Dedifferentiated amniotic fluid mesenchymal stem cell (primary cell): Measurements from ENCODE around the gene TOP2A.
A peak's percentile ranks its signal among the peaks of the same experiment; 100 is the strongest.

Source experiments
- DNase-seq: peaks from one replicate; pipeline ENCODE4 v3.0.0-alpha.2; 2016; ENCODE audit errors: extremely low spot score

Gene TOP2A

DNA sequence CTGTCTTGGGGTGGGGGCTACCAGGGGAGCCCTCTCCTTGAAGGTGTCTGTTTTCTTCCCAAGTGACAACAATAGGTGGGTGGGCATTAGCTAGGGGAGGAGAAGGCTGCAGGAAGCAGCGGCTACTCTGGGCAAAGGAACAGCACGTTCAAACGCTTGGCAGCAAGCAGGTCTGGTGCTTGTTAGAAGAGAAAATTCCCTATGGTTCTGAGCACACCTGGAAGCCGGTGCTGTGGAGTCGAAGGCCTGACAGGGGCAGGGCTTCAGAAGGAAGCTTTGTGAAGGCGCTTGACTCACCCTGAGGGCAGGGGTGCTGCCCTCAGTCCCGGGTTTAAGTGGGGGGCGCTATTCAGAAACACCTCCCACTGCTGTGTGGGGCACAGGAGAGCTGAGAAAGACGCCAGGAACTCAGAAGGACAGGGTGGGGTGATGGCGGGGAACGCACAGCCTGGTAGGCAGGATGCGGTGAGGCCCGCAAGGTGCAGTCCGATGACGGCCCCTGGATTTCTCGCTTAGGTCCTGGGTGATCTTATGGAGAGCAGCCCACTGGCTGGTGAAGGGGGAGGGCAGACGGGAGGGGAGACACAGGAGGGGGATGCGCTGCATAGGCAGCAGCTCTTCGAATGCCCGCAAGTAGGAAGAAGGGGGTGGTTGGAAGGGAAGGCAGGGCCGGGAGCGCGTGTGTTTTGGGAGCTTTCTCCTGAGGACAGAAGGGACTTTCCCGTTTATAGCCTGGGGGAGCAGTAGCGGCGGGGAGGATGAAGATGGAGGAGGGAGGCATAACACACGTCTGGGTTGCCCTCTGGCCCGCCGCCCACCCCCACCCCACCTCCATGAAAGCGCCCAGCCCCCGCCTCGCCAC, 56.4 kb downstream of the TOP2A start:
- DNase-seq = no peak

DNA sequence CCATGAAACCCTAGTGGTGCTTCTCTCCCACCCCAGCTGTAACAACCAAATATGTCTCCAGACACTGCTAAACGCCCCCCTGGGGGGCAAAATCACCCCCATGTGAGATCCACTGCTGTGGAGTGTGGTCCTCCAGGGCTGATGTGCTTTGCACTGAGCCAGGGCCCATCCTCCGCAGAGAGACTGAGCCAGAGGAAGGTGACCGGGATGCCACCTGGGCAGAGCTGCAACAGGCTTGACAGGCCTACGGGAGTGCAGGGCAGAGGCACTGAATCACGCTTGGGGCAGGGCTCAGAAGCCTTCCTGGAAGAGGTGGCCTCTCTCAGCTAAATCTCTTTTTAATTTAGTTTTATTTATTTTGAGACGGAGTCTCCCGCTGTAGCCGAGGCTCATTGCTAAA, 57.6 kb downstream of the TOP2A start:
- DNase-seq = no peak

DNA sequence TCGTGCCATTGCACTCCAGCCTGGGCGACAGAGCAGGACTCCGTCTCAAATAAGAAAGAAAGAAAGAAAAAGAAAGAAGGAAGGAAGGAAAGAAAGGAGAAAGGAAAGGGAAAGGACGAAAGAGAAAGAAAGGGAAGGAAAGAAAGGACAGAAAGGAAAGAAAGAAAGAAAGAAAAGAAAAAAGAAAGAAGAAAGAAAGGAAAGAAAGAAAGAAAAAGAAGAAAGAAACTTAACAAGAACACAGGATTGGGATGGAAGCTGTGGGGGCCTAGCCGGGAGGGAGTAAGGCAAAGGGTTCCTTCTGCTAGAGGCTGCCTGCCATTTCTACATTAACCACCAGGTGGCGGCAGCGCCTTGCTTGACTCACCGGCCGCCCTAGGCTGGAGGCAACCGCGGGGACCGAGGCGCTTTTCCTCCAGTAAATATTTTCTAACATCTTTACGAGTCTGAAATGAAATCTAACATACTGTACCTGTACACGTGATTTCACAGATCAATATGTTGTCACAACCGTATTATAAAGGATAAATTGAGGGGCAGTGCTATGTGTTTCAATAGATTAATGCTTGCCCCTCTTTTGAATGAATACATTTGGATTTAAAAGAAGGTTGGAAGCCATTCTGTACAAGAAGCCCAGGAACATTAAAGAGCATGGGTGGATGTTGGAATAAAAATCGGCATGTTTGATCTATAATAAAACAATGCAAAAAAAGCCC, 59.2 kb downstream of the TOP2A start:
- DNase-seq = peak; percentile 84

DNA sequence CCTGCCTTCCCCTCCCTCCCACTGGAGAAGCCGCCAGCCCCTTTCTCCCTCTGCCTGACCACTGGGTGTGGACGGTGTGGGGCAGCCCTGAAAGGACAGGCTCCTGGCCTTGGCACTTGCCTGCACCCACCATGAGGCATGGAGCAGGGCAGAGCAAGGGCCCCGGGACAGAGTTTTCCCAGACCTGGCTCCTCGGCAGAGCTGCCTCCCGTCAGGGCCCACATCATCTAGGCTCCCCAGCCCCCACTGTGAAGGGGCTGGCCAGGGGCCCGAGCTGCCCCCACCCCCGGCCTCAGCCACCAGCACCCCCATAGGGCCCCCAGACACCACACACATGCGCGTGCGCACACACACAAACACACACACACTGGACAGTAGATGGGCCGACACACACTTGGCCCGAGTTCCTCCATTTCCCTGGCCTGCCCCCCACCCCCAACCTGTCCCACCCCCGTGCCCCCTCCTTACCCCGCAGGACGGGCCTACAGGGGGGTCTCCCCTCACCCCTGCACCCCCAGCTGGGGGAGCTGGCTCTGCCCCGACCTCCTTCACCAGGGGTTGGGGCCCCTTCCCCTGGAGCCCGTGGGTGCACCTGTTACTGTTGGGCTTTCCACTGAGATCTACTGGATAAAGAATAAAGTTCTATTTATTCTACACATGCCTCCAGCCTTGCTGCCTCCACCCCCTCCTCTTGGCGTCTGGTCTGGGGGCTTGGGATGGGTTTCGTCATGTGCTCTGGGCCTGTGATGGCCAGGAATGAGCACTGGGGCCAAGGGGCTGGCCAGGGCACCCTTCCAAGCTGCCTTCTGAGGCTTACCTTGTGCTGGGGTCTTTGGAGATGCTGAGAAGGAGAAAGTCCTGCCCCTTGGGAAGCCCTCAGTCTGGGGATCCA, 60.5 kb downstream of the TOP2A start:
- DNase-seq = no peak

DNA sequence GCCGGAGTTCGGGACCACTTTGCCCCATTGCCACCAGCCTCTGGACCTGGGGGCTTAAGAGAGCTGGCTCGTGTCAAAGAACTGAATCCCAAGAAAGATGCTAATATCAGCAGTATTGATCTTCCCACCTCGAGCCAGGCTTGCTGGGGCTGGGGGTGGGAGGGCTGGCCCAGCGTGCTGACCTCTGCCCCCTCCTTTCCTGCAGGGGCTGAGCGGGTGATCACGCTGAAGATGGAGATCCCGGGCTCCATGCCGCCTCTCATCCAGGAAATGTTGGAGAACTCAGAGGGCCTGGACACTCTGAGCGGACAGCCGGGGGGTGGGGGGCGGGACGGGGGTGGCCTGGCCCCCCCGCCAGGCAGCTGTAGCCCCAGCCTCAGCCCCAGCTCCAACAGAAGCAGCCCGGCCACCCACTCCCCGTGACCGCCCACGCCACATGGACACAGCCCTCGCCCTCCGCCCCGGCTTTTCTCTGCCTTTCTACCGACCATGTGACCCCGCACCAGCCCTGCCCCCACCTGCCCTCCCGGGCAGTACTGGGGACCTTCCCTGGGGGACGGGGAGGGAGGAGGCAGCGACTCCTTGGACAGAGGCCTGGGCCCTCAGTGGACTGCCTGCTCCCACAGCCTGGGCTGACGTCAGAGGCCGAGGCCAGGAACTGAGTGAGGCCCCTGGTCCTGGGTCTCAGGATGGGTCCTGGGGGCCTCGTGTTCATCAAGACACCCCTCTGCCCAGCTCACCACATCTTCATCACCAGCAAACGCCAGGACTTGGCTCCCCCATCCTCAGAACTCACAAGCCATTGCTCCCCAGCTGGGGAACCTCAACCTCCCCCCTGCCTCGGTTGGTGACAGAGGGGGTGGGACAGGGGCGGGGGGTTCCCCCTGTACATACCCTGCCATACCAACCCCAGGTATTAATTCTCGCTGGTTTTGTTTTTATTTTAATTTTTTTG, 61.6 kb downstream of the TOP2A start:
- DNase-seq = no peak

DNA sequence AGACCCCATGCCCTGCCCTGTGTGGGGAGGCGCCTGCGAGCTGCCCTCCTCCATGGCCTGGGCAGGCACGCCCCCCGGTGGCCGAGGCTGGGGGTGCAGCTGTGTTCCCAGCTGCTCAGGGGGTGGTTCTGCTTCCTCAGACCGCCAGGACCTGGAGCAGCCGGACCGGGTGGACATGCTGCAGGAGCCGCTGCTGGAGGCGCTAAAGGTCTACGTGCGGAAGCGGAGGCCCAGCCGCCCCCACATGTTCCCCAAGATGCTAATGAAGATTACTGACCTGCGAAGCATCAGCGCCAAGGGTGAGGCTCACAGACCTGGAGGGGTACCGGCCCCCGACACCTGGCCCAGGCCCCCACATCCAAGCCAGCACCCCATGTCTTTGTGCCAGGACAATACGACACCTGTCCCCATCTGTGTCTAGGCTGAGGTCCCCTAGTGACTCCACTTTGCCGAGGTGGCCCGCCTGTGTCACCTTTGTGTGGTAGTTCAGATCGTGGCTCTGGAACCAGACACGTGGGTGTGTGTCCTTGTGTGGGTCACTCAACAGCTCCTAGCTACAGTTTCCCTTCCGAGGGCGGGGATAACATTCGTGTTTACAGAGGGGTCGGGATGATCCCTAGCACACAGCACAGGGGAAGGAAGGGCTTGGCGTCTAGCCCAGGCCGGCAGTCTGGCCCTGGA, 62.4 kb downstream of the TOP2A start:
- DNase-seq = no peak

DNA sequence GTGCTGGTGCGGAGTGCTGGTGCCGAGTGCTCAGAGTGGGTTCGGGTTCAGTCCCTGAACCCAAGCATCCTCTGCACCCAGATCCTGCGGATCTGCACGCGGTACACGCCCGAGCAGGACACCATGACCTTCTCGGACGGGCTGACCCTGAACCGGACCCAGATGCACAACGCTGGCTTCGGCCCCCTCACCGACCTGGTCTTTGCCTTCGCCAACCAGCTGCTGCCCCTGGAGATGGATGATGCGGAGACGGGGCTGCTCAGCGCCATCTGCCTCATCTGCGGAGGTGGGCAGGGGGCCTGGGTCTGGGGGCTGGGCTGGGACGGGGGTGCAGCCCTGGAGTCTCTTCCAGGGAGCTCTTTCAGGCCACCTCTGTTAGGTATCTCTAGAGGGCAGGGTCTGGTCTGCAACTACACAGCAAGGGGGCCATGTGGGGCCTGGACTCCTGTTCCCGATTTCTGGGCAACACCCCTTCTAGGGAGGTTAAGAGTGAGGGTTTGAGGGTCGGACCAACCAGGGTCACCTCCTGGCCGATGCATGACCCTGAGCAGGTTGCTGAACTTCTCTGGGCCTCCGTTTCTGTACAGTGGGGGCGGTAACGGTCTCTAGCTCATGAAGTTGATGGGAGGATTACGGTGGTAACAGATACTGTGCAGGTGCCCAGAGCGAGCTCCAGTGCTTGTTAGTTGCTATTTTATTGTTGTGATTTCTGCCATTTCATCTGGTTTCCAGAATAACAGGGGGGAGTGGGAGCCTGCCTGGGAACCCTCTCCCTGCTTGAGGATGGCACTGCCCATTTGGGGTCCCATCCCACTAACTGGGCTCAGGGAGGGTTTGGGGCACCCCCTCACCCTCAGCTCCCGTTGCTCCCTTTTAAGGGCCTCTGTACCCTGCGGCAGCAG, 63.2 kb downstream of the TOP2A start:
- DNase-seq = no peak

DNA sequence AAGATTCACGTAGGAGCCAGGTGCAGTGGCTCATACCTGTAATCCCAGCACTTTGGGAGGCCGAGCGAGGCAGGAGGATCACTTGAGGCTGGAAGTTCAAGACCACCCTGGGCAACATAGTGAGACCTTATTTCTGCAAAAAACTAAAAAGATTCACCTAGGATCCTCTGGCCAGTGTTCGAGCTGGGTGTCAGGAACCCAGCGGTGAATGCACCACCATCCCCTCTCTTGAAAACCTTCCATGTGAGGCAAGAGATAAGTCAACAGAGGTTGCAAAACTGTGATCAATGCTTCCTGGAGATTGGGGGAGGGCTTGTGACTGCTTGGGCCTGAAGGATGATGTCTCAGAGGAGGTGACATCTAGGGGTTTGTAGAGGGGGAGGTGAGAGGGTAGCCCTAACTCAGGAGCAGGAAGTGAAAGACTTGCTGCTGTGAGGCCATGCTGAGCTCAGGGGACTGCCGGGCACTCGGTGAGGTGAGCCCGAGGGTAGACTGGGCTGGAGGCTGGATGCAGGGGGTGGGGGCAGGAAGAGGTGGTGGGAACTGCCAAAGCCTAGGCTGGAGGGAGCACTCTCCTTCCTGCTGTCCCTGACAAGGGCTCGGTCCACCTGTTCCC, 64.8 kb downstream of the TOP2A start:
- DNase-seq = no peak

DNA sequence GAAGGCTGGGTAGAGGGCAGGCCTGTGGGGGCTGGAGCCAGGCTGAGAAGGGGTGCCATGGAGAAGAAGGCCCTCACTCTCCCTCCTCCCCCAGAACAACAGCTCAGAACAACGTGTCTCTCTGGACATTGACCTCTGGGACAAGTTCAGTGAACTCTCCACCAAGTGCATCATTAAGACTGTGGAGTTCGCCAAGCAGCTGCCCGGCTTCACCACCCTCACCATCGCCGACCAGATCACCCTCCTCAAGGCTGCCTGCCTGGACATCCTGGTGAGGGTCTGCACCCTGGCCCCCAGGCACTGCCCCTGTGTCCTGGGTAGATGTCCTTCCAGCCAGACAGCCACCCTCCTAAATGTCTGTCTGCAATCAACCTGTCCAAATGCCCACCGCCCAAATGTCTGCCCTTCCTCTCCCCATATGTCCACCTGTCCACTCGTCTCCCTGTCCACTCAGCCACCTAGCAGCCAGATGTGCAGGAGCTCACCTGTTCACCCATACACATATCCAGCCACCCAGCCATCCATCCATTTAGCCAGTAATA, 65.4 kb downstream of the TOP2A start:
- no peak for DNase-seq

DNA sequence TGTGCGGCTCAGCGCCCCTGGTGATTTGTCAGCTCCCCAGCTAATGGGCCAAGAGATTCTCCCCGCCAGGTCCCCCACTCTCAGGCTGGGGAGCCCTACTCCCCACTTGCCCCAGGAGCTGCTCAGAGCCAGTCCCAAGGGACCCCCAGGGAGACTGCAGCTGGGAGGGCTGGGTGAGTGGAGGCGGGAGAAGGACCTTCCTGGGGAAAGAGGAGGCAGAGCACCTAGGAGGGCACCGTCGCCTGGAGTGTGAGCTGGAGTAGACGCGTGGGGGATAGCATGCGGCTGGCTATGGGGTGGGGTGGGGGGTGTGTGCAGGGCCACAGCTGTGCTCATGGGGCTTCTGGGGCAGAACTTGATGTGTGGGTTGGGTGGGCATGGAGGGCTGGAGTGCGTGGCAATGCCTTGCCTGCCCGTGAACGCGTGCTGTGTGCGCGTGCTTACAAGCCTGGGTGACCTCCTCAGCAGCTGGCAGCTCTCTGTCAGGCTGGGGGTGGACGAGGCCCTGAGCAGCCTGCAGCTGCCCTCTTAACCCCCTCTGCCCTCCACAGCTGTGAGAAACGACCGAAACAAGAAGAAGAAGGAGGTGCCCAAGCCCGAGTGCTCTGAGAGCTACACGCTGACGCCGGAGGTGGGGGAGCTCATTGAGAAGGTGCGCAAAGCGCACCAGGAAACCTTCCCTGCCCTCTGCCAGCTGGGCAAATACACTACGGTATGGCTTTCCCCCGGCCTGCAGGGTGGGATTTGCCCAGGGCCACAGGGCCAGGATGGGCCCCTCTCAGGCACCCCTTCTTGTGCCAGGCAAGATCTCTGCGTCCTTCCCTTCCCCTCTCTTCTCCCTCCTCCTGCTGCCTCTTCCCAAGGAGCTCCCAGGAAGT, 66.1 kb downstream of the TOP2A start:
- no peak for DNase-seq

DNA sequence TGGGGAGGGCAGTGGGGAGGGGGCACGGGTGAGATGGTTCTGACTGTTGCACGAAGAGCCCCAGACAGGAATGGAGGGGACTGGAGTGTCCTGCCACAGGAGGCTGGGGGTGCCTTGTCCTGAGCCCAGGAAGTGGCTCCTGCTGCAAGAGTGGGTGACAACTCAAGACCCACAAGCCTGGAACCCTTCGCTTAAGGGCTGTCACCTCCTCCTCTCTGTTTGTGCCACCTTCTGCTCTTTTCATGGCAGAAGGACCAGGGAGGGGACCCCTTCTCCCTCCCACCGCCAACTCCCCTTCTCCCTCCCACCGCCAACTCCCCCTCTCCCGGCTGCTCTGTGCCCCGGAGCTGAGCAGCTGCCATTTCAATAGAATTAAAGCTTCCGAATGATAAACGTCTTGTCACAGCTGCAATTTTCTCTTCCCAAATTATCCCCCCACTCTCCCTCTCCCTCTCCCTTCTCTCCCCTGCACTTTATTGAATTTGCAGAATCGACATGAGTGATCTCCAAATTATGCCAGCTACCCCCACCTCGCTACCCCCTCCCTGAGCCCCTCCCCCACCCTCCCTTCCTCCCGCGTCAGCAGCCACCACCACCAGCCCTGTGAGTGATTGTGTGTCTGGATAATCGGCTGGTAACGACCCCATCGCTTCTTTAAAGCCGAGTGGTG, 66.9 kb downstream of the TOP2A start:
- no peak for DNase-seq

DNA sequence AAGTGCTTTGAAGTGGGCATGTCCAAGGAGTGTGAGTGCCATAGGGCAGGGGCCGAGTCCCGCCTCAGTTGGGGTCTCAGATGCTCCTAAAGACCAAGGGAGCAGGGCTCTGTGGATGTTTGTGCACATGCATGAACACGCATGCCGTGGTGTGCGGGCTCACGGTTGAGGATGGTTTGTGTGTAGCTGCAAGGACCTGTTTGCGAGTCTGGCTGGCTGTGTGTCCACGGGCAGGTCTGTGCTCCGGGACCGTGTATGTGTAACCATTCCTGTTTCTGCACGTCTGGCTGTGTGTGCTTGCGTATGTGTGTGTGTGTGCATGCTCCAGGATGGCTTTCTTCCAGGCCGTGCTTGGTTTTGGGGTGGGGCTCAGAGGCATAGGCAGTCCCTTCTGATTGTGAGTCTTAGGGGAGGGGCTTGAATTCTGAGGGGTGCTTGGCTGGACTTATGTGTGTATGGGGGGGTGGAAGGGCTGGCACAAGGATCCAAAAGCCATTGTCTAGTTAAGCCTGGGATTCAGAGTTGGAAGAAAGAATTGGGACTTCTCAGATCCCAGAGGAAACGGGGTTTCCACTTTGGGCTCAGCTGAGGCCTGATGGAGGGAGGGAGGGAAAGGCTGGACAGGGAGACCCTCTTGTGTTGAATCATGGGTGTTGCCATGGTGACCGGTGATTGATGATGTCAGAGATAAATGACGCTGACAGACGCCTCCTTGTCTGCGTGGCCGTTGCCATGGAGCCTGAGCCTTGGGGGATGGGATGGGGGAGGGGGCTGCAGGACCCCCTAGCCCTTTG, 67.6 kb downstream of the TOP2A start:
- no peak for DNase-seq

DNA sequence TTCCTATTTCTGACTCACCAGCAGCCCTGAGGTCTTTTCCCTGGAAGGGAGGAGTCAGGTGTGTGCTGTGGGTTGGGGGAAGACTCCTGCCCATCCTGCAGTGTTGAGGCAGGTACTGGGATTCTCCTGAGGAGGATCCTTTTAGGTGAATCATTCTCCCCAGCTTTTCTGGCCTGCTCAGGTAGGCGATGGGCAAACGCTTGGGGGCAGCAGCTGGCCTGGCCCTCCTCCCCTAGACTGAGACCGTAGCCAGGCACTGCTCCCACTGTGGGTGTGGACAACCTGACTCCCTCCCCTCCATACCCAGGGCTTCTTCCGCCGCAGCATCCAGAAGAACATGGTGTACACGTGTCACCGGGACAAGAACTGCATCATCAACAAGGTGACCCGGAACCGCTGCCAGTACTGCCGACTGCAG, 68.2 kb downstream of the TOP2A start:
- DNase-seq = no peak

DNA sequence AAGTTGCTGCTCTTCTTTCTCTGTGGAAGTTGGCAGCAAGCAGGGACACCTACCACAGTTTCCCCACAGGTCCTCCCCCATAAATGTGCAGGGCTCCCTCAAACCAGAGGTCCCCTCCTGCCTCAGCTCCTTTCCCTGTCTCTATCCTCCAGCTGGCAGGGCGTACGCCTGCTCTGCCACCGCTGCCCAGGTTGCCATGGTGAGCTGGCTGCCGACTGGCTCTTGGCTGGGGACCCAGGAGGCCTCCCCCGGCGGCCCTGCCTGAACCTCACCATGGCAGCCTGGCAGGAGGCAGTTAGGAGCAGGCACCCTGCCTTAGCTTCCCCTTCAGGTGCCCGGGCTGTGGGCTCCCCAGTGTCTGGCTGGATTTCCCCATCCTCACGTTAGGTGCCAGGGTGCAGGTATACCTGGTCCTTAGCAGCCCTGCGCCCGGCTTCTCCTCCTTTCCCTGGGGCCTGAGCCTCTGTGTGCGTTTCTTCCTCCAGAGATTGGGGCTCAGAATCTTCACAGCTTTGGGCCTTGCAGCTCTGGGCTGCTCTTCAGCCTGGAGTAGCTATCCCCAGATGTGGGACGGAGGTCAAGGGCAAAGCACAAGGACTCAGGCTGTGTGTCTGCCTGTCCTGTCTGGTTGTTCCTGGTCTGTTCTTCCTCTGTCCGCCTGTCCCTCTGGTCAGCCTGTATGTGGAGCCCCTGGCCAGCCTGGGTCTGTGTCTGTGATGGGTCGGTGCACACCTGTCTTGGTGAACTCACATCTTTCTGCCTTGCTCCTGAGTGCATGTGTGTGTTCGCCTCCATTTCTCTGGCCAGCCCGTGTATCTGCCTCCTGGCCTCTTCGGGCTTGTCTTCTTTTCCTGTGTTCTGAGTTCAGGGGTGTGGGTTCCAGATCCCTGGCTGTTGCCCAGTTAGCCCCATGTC, 68.9 kb downstream of the TOP2A start:
- DNase-seq = no peak

DNA sequence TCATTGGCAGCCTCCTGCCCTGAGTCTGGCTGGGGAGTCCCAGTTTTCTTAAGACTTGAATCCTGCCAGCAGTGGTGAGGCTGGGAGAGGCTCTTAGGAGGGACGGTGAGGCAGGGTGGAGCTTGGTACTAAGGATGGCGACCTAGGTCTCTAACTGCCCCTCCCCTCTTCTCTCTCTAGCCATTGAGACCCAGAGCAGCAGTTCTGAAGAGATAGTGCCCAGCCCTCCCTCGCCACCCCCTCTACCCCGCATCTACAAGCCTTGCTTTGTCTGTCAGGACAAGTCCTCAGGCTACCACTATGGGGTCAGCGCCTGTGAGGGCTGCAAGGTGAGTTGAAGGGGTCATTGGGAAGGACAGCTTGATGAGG, 69.6 kb downstream of the TOP2A start:
- no peak for DNase-seq
